NCI-H345 treated with DMSO at 0.1 percent for 48 hours (cell line): ENCODE data around the gene DNAH3.
"Not testable (repeated sequence)": the region's sequence is repeated elsewhere in the genome, so short reads cannot be mapped to it uniquely, and the experiment has no call there.

Experiments
- DNase-seq: peaks from one replicate; lab custom pipeline; 2025; ENCODE audit not compliant: unreplicated experiment; lab: John Stamatoyannopoulos, UW

The DNAH3 gene

GRCh38 chr16:20945575-20945875 is 205.1 kb downstream of the DNAH3 start:
- not testable (repeated sequence) for DNase-seq

GRCh38 chr16:20944861-20945574 is 205.6 kb downstream of the DNAH3 start:
- no peak for DNase-seq

GRCh38 chr16:20942256-20942655 is 208.4 kb downstream of the DNAH3 start:
- no peak for DNase-seq

GRCh38 chr16:20941636-20941926 is 209.1 kb downstream of the DNAH3 start:
- no peak for DNase-seq

- DNase-seq = no peak
These were observed 209.6 kb downstream of the DNAH3 start for GRCh38 chr16:20940871-20941635.

- DNase-seq = no peak
These were observed 211.0 kb downstream of the DNAH3 start for GRCh38 chr16:20939611-20940010.

- no peak for DNase-seq
These were observed 212.2 kb downstream of the DNAH3 start for GRCh38 chr16:20938426-20938825.

GRCh38 chr16:20937736-20938135 is 212.9 kb downstream of the DNAH3 start:
- DNase-seq = no peak

- no peak for DNase-seq
These were observed 217.1 kb downstream of the DNAH3 start for GRCh38 chr16:20933589-20933988.

GRCh38 chr16:20931066-20931600 is 219.5 kb downstream of the DNAH3 start:
- no peak for DNase-seq

- no peak for DNase-seq
These were observed 220.3 kb downstream of the DNAH3 start for GRCh38 chr16:20930365-20930690.

GRCh38 chr16:20929676-20930364 is 220.8 kb downstream of the DNAH3 start:
- DNase-seq = not testable (repeated sequence)

GRCh38 chr16:20928774-20929411 is 221.8 kb downstream of the DNAH3 start:
- no peak for DNase-seq

GRCh38 chr16:20925751-20926150 is 224.9 kb downstream of the DNAH3 start:
- DNase-seq = no peak

GRCh38 chr16:20923876-20924275 is 226.8 kb downstream of the DNAH3 start:
- no peak for DNase-seq

- no peak for DNase-seq
These were observed 229.8 kb downstream of the DNAH3 start for GRCh38 chr16:20920799-20921198.

GRCh38 chr16:20920091-20920490 is 230.6 kb downstream of the DNAH3 start:
- DNase-seq = no peak

GRCh38 chr16:20918486-20919239 is 232.0 kb downstream of the DNAH3 start:
- DNase-seq = no peak

GRCh38 chr16:20916942-20917341 is 233.7 kb downstream of the DNAH3 start:
- no peak for DNase-seq

- no peak for DNase-seq
These were observed 234.4 kb downstream of the DNAH3 start for GRCh38 chr16:20916289-20916688.

GRCh38 chr16:20911361-20911760 is 239.3 kb downstream of the DNAH3 start:
- no peak for DNase-seq
